HEK293 (cell line): Measurements from ENCODE around the gene PACRG.

Experiments used
- CTCF ChIA-PET: fragments of 350-600 bp; formaldehyde crosslinking; extraction: SDS; loops from one replicate; lab custom pipeline; 2021; ENCODE audit warnings: antibody characterized with exemption; lab: Yijun Ruan, JAX
- POLR2A ChIA-PET: fragments of 300-600 bp; formaldehyde crosslinking; extraction: SDS; loops from one replicate; lab custom pipeline; 2020; ENCODE audit warnings: antibody characterized with exemption, inconsistent platforms; lab: Yijun Ruan, JAX
- H3K27ac ChIP-seq: fragments of 200-500 bp; sonication (Bioruptor generic); 2 replicates; pipeline ENCODE4 v1.5.1; 2014; ENCODE audit warnings: low read depth, low read length, control low read depth, inconsistent platforms; ENCODE audit errors: extremely low read depth
- H3K36me3 ChIP-seq, 2 experiments: fragments of 200-500 bp in 1 of 2; sonication (Bioruptor generic) in 1 of 2; 1 replicate in 1 of 2; 2 replicates in 1 of 2; pipeline ENCODE4 v1.5.1; 2014 to 2017; ENCODE audit warnings: inconsistent platforms in 2 of 2, low read length in 2 of 2; ENCODE audit not compliant: control insufficient read depth in 2 of 2, insufficient read depth in 1 of 2
- H3K4me1 ChIP-seq: fragments of 200-500 bp; sonication (Bioruptor generic); 2 replicates; pipeline ENCODE4 v1.5.1; 2014; ENCODE audit warnings: mild to moderate bottlenecking, low read length, inconsistent platforms; ENCODE audit not compliant: control insufficient read depth, insufficient read depth
- H3K4me3 ChIP-seq: 2 replicates; pipeline ENCODE4 v1.5.1; 2011; ENCODE audit warnings: low read depth, mild to moderate bottlenecking, control low read depth, low read length, moderate library complexity
- H3K9me3 ChIP-seq: fragments of 200-500 bp; sonication (Bioruptor generic); 2 replicates; pipeline ENCODE4 v1.5.1; 2014; ENCODE audit warnings: low read depth, low read length, inconsistent platforms; ENCODE audit not compliant: control insufficient read depth, insufficient read depth
- GLI4 ChIP-seq: fragments of 450-650 bp; formaldehyde crosslinking; IDR thresholded peaks from 2 replicates; pipeline ENCODE4 v1.5.1; 2016; ENCODE audit warnings: missing biosample characterization, missing genetic modification characterization
- KLF16 ChIP-seq: fragments of 450-650 bp; formaldehyde crosslinking; IDR thresholded peaks from 2 replicates; pipeline ENCODE4 v1.5.1; 2017; ENCODE audit warnings: missing biosample characterization, missing genetic modification characterization
- KLF8 ChIP-seq: fragments of 450-650 bp; formaldehyde crosslinking; IDR thresholded peaks from 2 replicates; pipeline ENCODE4 v1.5.1; 2016; ENCODE audit warnings: missing biosample characterization, missing genetic modification characterization
- SCRT1 ChIP-seq: fragments of 450-650 bp; formaldehyde crosslinking; IDR thresholded peaks from 2 replicates; pipeline ENCODE4 v1.5.1; 2016; ENCODE audit warnings: missing biosample characterization, missing genetic modification characterization, borderline replicate concordance
- SCRT2 ChIP-seq: fragments of 450-650 bp; formaldehyde crosslinking; IDR thresholded peaks from 2 replicates; pipeline ENCODE4 v1.5.1; 2016; ENCODE audit warnings: missing biosample characterization, missing genetic modification characterization
- SP2 ChIP-seq: fragments of 450-650 bp; formaldehyde crosslinking; IDR thresholded peaks from 2 replicates; pipeline ENCODE4 v1.5.1; 2016; ENCODE audit warnings: missing biosample characterization, missing genetic modification characterization
- ZNF133 ChIP-seq: fragments of 450-650 bp; formaldehyde crosslinking; IDR thresholded peaks from 2 replicates; pipeline ENCODE4 v1.5.1; 2016; ENCODE audit warnings: missing biosample characterization, missing genetic modification characterization
- ZNF175 ChIP-seq: fragments of 450-650 bp; formaldehyde crosslinking; IDR thresholded peaks from 2 replicates; pipeline ENCODE4 v1.5.1; 2016; ENCODE audit warnings: missing biosample characterization, missing genetic modification characterization
- ZNF239 ChIP-seq: fragments of 450-650 bp; formaldehyde crosslinking; IDR thresholded peaks from 2 replicates; pipeline ENCODE4 v1.5.1; 2016; ENCODE audit warnings: missing biosample characterization, missing genetic modification characterization
- ZNF350 ChIP-seq: fragments of 450-650 bp; formaldehyde crosslinking; IDR thresholded peaks from 2 replicates; pipeline ENCODE4 v1.5.0; 2017; ENCODE audit warnings: missing biosample characterization, mild to moderate bottlenecking, missing genetic modification characterization
- ZNF501 ChIP-seq: fragments of 450-650 bp; formaldehyde crosslinking; IDR thresholded peaks from 2 replicates; pipeline ENCODE4 v1.5.1; 2016; ENCODE audit warnings: missing biosample characterization, missing genetic modification characterization
- ZNF785 ChIP-seq: fragments of 450-650 bp; formaldehyde crosslinking; IDR thresholded peaks from 2 replicates; pipeline ENCODE4 v1.5.1; 2016; ENCODE audit warnings: missing biosample characterization, missing genetic modification characterization
- ZXDB ChIP-seq: fragments of 450-650 bp; formaldehyde crosslinking; IDR thresholded peaks from 2 replicates; pipeline ENCODE4 v1.5.1; 2016; ENCODE audit warnings: missing biosample characterization, missing genetic modification characterization
- TF ChIP-seq, protein P1 (sequence below): fragments of 450-650 bp; formaldehyde crosslinking; IDR thresholded peaks from 2 replicates; pipeline ENCODE4 v1.5.1; 2017; ENCODE audit warnings: missing biosample characterization, missing genetic modification characterization
- TF ChIP-seq, protein P2 (sequence below): fragments of 450-650 bp; formaldehyde crosslinking; IDR thresholded peaks from 2 replicates; pipeline ENCODE4 v1.5.1; 2016; ENCODE audit warnings: missing biosample characterization, missing genetic modification characterization
- TF ChIP-seq, protein P3 (sequence below): fragments of 450-650 bp; formaldehyde crosslinking; IDR thresholded peaks from 2 replicates; pipeline ENCODE4 v1.5.1; 2016; ENCODE audit warnings: missing biosample characterization, missing genetic modification characterization
- TF ChIP-seq, protein P4 (sequence below): IDR thresholded peaks from 2 replicates; pipeline ENCODE4 v1.6.1; 2011; ENCODE audit warnings: mild to moderate bottlenecking, low read depth, low read length, borderline replicate concordance
- TF ChIP-seq, protein P5 (sequence below): fragments of 450-650 bp; formaldehyde crosslinking; IDR thresholded peaks from 2 replicates; pipeline ENCODE4 v1.5.1; 2017; ENCODE audit warnings: missing biosample characterization, mild to moderate bottlenecking, missing genetic modification characterization, moderate library complexity

PACRG gene

DNA sequence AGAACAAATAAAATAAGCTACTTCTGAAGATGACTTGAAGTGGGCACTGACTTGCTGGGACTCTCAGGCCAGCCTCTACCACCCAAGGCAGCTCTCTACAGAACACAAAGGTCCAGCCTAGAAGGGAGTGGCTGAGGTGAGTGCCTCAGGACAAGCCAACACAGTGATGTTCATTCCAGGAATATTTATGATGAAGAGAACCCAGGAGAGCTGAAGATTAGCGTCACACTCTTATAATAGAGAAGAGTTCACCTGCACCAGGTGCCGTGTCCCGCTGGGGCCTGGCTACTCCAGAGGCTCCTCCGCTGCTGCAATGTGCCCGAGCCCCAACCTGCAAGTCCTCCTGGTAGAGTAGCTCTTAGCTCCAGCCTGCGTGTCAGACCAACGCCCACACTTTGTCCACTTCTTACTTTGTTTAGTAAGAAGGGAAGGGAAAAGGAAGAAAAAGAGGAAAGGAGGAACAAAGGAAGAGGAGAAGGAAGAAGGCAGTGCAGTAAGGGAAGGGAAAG is 504.3 kb downstream of the PACRG start (continued):
- TF ChIP-seq, protein P1, sequence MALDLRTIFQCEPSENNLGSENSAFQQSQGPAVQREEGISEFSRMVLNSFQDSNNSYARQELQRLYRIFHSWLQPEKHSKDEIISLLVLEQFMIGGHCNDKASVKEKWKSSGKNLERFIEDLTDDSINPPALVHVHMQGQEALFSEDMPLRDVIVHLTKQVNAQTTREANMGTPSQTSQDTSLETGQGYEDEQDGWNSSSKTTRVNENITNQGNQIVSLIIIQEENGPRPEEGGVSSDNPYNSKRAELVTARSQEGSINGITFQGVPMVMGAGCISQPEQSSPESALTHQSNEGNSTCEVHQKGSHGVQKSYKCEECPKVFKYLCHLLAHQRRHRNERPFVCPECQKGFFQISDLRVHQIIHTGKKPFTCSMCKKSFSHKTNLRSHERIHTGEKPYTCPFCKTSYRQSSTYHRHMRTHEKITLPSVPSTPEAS: no peak
- TF ChIP-seq KLF8 (no peak), KLF16 (tag by site-specific recombination) (no peak), ZNF175 (no peak), ZNF239 (tag by site-specific recombination) (no peak), ZNF350 (tag by site-specific recombination) (no peak), ZNF501 (no peak)
- TF ChIP-seq, protein P2, sequence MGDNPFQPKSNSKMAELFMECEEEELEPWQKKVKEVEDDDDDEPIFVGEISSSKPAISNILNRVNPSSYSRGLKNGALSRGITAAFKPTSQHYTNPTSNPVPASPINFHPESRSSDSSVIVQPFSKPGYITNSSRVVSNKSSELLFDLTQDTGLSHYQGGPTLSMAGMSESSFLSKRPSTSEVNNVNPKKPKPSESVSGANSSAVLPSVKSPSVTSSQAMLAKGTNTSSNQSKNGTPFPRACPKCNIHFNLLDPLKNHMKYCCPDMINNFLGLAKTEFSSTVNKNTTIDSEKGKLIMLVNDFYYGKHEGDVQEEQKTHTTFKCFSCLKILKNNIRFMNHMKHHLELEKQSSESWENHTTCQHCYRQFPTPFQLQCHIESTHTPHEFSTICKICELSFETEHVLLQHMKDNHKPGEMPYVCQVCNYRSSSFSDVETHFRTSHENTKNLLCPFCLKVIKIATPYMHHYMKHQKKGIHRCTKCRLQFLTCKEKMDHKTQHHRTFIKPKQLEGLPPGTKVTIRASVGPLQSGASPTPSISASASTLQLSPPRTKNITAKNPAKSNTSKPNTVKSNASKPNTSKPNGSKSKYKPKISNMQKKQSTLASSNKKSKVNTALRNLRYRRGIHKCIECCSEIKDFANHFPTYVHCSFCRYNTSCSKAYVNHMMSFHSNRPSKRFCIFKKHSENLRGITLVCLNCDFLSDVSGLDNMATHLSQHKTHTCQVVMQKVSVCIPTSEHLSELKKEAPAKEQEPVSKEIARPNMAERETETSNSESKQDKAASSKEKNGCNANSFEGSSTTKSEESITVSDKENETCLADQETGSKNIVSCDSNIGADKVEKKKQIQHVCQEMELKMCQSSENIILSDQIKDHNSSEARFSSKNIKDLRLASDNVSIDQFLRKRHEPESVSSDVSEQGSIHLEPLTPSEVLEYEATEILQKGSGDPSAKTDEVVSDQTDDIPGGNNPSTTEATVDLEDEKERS: no peak
- TF ChIP-seq, all 188 proteins: peak for 0

DNA sequence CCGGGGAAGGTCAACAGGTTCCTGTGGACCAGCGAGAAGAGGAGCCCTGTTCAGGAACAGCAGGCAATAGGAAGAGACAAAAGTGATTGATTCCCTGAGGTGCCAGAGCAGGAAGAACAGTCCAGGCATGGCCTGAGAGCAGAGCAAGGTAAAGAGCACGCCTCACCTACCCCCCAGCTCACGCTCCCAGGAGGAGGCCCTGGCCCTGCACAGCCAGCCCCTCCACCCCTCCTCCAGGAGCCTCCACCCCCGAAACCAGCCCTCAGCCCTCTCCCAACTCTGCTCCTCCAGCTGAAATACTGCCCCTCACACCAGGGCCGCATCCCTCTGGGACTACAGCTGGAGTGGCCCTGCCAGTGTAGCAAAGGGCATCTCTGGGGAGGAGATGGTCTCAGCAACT is 504.9 kb downstream of the PACRG start:
- TF ChIP-seq SCRT2: 0 out of 2 replicates have a peak, but pooled peaks have one; percentile 19
- no peak for TF ChIP-seq SP2
- ChIA-PET POLR2A (no interaction called here), CTCF (no interaction called here)

DNA sequence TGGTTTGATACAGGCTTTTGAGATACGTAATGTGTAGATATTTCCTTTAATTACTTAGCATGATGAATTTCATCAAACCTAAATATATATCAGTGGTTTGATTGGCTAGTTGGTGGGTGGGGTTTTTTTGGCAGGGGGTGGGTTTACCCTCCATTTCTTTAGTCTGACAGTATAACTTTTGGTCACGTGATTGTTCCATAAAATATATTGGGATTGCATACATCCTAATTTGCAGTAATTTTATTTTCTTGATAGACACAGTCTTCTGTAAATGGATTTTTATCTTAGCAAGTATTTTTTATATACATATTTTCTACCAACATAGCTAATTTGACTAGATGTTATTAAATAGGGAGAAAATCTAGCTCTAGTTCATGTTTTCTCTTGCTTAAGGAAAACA is 509.3 kb downstream of the PACRG start:
- ChIA-PET POLR2A (no interaction called here), CTCF (no interaction called here)
- Histone ChIP-seq H3K36me3 (no peaks in the 10 kb centered on the region), H3K4me3 (no peak overlapping the region), H3K27ac (no peak overlapping the region), H3K4me1 (no peaks in the 10 kb centered on the region), H3K9me3 (no peaks in the 10 kb centered on the region)
- TF ChIP-seq ZXDB (tag by site-specific recombination) (no peak), ZNF785 (tag by site-specific recombination) (no peak), SCRT1 (no peak), ZNF133 (tag by site-specific recombination) (no peak), GLI4 (tag by site-specific recombination) (no peak)
- TF ChIP-seq, protein P3, sequence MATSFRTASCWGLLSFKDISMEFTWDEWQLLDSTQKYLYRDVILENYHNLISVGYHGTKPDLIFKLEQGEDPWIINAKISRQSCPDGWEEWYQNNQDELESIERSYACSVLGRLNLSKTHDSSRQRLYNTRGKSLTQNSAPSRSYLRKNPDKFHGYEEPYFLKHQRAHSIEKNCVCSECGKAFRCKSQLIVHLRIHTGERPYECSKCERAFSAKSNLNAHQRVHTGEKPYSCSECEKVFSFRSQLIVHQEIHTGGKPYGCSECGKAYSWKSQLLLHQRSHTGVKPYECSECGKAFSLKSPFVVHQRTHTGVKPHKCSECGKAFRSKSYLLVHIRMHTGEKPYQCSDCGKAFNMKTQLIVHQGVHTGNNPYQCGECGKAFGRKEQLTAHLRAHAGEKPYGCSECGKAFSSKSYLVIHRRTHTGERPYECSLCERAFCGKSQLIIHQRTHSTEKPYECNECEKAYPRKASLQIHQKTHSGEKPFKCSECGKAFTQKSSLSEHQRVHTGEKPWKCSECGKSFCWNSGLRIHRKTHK: no peak
- TF ChIP-seq, protein P4, sequence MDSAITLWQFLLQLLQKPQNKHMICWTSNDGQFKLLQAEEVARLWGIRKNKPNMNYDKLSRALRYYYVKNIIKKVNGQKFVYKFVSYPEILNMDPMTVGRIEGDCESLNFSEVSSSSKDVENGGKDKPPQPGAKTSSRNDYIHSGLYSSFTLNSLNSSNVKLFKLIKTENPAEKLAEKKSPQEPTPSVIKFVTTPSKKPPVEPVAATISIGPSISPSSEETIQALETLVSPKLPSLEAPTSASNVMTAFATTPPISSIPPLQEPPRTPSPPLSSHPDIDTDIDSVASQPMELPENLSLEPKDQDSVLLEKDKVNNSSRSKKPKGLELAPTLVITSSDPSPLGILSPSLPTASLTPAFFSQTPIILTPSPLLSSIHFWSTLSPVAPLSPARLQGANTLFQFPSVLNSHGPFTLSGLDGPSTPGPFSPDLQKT: no peak
- TF ChIP-seq, protein P5, sequence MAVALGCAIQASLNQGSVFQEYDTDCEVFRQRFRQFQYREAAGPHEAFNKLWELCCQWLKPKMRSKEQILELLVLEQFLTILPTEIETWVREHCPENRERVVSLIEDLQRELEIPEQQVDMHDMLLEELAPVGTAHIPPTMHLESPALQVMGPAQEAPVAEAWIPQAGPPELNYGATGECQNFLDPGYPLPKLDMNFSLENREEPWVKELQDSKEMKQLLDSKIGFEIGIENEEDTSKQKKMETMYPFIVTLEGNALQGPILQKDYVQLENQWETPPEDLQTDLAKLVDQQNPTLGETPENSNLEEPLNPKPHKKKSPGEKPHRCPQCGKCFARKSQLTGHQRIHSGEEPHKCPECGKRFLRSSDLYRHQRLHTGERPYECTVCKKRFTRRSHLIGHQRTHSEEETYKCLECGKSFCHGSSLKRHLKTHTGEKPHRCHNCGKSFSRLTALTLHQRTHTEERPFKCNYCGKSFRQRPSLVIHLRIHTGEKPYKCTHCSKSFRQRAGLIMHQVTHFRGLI (tag by site-specific recombination): no peak

More for the DNA sequence above, 504.9 kb downstream of the PACRG start:
- H3K4me1 ChIP-seq: no peaks in the 10 kb centered on the region
- H3K4me3 ChIP-seq: no peak overlapping the region
- H3K27ac ChIP-seq: no peak overlapping the region
- no peaks in the 10 kb centered on the region for H3K9me3 ChIP-seq
- H3K36me3 ChIP-seq: no peaks in the 10 kb centered on the region
